ENCODE results near the gene C4orf50.

GRCh38 chr4:6055030-6055429, 36.8 kb upstream of the C4orf50 start:
- TF ChIP-seq POLR2AphosphoS5 (IDR thresholded peaks at IDR 0.05; ENCODE audit: low read depth, low read length) (no peak), REST (IDR thresholded peaks at IDR 0.05; ENCODE audit: insufficient read depth in 1 of 2, low read depth in 2 of 2, low read length in 2 of 2) (no peak)

Measured in PFSK-1 (cell line).